Right lobe of liver (tissue), 6 donors: Measurements from ENCODE around the gene PADI4. TPM values are rescaled to one million over a fixed set of nuclear protein-coding genes. Genes with fewer than 3 reads are reported as not detected.

Source experiments
- ATAC-seq, 4 donors: fragments of 200-7000 bp; cut with Tn5 transposase; one replicate each; pipeline ENCODE4 v1.9.1; 2020; ENCODE audit warnings: mild to moderate bottlenecking in 4 of 4, moderate library complexity in 4 of 4
- DNase-seq, 3 donors: peaks; one replicate each; pipeline ENCODE4 v3.0.0-alpha.2; 2020
- H3K27ac ChIP-seq, 3 donors: fragments of 200-600 bp; one replicate each; pipeline ENCODE4 v1.8.0; 2022
- H3K27me3 ChIP-seq, 2 donors: fragments of 200-600 bp; one replicate each; pipeline ENCODE4 v1.8.0; 2022
- H3K36me3 ChIP-seq, 4 donors: fragments of 200-600 bp; sonication (generic) in 1 of 4; one replicate each; pipeline versions ENCODE4 v1.5.1 to v1.8.0; 2017 to 2022; ENCODE audit warnings: control low read depth in 1 of 4
- H3K4me1 ChIP-seq, 4 donors: fragments of 200-600 bp; sonication (generic) in 1 of 4; one replicate each; pipeline versions ENCODE4 v1.5.1 to v1.8.0; 2017 to 2022; ENCODE audit warnings: control low read depth in 1 of 4
- H3K4me3 ChIP-seq, 3 donors: fragments of 200-600 bp; one replicate each; pipeline ENCODE4 v1.8.0; 2022
- H3K9me3 ChIP-seq, 4 donors: fragments of 200-600 bp; sonication (generic) in 1 of 4; one replicate each; pipeline versions ENCODE4 v1.5.1 to v1.8.0; 2017 to 2022; ENCODE audit warnings: control low read depth in 1 of 4
- CTCF ChIP-seq, 4 donors: fragments of 200-600 bp in 3 of 4; fragments of 450-650 bp in 1 of 4; IDR thresholded peaks; one replicate each; pipeline versions ENCODE4 v1.5.1 to v1.8.0; 2016 to 2022; ENCODE audit warnings: antibody characterized with exemption in 4 of 4, mild to moderate bottlenecking in 2 of 4
- POLR2A ChIP-seq: fragments of 450-650 bp; IDR thresholded peaks from one replicate; pipeline ENCODE4 v1.6.1; 2017; ENCODE audit warnings: antibody characterized with exemption, mild to moderate bottlenecking
- WGBS: methylation state at CpG from one replicate; pipeline ENCODE4 v1.1.6; 2018; ENCODE audit warnings: low coverage, low lambda C conversion rate; ENCODE audit not compliant: insufficient coverage; ENCODE audit errors: missing lambda C conversion rate; 5-methylcytosine and 5-hydroxymethylcytosine counted together
- intact Hi-C, 2 donors: fragments of 100-400 bp; cut with DNase I; formaldehyde crosslinking; loops; one replicate each; pipeline versions ENCODE4 v1.11.2 to v1.14.1; 2022
- total RNA-seq, 6 experiments: library from RNA; depleted of rRNA in 2 of 6; stranded (reverse); fragments of >200 nt in 2 of 6; fragmentation: NEBNext Ultra II Directional in 3 of 6; extraction: Animal tissue kit (Norgen Biotek cat#: 25700) in 3 of 6; gene quantifications; one replicate each; pipeline versions ENCODE4 v1.1.0 to v1.2.4, GENCODE V29; 2016 to 2023
- donor health status: DM: no; HTN: yes; CAD: no.
- donor health status: DM: no; HTN: no; CAD: no.
- donor health status: DM: no; HTN: no; CAD: no.
- donor health status: DM: no; HTN: yes; CAD: no.
- donor health status: DM: no; HTN: yes; CAD: no.

Gene PADI4
- total RNA-seq, 6 experiments from 2014 or later, result 0.12 to 4.7 (median 1.4) TPM

GRCh38 chr1:17400725-17401341 lies 92.8 kb downstream of the PADI4 start:
- Histone ChIP-seq H3K4me1 (peaks cover 0 to 1% (median 0%) of the 10 kb centered on the region in 4 donors), H3K27me3 (no peaks in the 10 kb centered on the region), H3K4me3 (no peak overlapping the region), H3K27ac (no peak overlapping the region), H3K9me3 (no peaks in the 10 kb centered on the region), H3K36me3 (no peaks in the 10 kb centered on the region)
- 95% methylated on average over 6 of the region's 11 CpGs for WGBS
- ATAC-seq (no peak), DNase-seq (no peak)
- intact Hi-C loops, result no loop called here
- no peak for TF ChIP-seq CTCF (IDR thresholded peaks at IDR 0.05)

- no peaks in the 10 kb centered on the region for H3K9me3 ChIP-seq
- H3K36me3 ChIP-seq, result no peaks in the 10 kb centered on the region
- no peak for ATAC-seq
- no peak overlapping the region for H3K27ac ChIP-seq
- H3K4me3 ChIP-seq, result no peak overlapping the region
- no peak for TF ChIP-seq POLR2A
- TF ChIP-seq CTCF (IDR thresholded peaks at IDR 0.05), result no peak
- no peak for DNase-seq
- intact Hi-C loops, result no loop called here
- H3K4me1 ChIP-seq, result peaks cover 0 to 6% (median 0%) of the 10 kb centered on the region in 4 donors
- H3K27me3 ChIP-seq, result no peaks in the 10 kb centered on the region
- 63% methylated on average over 2 of the region's 4 CpGs for WGBS
Observed at GRCh38 chr1:17401841-17402240, 93.8 kb downstream of the PADI4 start.

GRCh38 chr1:17403081-17403480 lies 95.1 kb downstream of the PADI4 start:
- Histone ChIP-seq H3K36me3 (no peaks in the 10 kb centered on the region), H3K27me3 (no peaks in the 10 kb centered on the region), H3K4me3 (no peak overlapping the region), H3K4me1 (peaks cover 0 to 6% (median 0%) of the 10 kb centered on the region in 4 donors), H3K9me3 (no peaks in the 10 kb centered on the region), H3K27ac (no peak overlapping the region)
- ATAC-seq (no peak), DNase-seq (no peak)
- intact Hi-C loops, result no loop called here
- 68% methylated on average over 2 of the region's 3 CpGs for WGBS
- TF ChIP-seq CTCF (IDR thresholded peaks at IDR 0.05) (no peak), POLR2A (no peak)

- H3K27me3 ChIP-seq, result no peaks in the 10 kb centered on the region
- peaks cover 0 to 6% (median 0%) of the 10 kb centered on the region in 4 donors for H3K4me1 ChIP-seq
- intact Hi-C loops, result no loop called here
- no peak for DNase-seq
- no peak for ATAC-seq
- WGBS, result 58% methylated on average over 13 of the region's 15 CpGs
- no peak overlapping the region for H3K4me3 ChIP-seq
- no peak overlapping the region for H3K27ac ChIP-seq
- H3K36me3 ChIP-seq, result peaks cover 0 to 6% (median 2%) of the 10 kb centered on the region in 4 donors
- TF ChIP-seq CTCF (IDR thresholded peaks at IDR 0.05), result no peak
- no peak for TF ChIP-seq POLR2A
- H3K9me3 ChIP-seq, result no peaks in the 10 kb centered on the region
Observed at GRCh38 chr1:17404034-17404684, 96.2 kb downstream of the PADI4 start.
